Stimulated activated CD8-positive, alpha-beta memory T cell treated with anti-CD3 and anti-CD28 coated beads, Interleukin-12 subunit alpha, Interleukin-12 subunit beta, amount 100 ng/mL, for 24 hours (primary cell): Measurements from ENCODE around the gene MAT2B.
"Not testable (repeated sequence)": the region's sequence is repeated elsewhere in the genome, so short reads cannot be mapped to it uniquely, and the experiment has no call there.

ENCODE experiments used
- DNase-seq: peaks from one replicate; pipeline ENCODE4 v3.0.0-alpha.2; 2020; ENCODE audit errors: extremely low read depth

MAT2B gene

DNA sequence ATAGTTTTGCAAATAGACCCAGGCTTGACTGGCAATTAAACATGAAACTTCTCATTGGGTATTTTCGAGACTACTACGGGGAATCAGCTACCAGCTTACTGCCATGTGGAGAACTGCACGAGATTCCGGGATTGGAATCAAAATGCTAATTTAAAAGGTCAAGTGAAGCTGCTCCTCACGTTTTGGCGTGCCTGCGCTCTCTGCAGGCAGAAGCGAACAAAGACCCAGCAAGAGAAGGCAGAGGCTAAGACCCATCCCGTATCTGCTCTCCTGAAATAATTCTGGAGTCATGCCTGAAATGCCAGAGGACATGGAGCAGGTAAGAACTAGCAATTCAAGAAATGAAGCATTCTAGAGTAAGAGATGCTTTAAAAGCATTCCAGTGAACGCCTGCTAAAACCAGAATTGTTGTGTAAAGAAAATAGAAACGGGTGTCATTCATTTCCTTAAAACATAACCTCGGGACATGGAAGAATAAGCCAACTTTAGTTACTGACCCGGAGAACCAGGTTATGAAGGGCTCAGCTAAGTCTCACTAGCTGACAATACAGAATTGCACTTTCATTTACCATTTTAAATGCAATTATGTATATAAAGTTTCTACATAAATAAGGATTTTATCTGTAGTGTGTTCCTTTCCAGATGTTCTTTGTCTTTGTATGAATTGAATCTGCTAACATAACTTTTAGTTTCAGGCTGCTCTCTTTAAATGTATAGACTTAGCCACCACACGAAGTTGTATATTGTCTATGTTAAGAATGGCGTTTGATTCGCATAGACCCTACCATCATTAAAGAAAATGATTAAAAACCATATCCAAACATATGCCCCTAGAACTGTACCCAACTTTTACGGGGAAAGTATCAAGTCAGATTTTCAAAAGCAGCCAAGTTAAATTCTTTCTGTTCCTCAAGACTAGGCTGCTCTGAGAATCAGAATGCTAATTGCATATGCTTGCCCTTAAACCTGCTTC lies 2.0 kb upstream of the MAT2B start:
- DNase-seq, result no peak

DNA sequence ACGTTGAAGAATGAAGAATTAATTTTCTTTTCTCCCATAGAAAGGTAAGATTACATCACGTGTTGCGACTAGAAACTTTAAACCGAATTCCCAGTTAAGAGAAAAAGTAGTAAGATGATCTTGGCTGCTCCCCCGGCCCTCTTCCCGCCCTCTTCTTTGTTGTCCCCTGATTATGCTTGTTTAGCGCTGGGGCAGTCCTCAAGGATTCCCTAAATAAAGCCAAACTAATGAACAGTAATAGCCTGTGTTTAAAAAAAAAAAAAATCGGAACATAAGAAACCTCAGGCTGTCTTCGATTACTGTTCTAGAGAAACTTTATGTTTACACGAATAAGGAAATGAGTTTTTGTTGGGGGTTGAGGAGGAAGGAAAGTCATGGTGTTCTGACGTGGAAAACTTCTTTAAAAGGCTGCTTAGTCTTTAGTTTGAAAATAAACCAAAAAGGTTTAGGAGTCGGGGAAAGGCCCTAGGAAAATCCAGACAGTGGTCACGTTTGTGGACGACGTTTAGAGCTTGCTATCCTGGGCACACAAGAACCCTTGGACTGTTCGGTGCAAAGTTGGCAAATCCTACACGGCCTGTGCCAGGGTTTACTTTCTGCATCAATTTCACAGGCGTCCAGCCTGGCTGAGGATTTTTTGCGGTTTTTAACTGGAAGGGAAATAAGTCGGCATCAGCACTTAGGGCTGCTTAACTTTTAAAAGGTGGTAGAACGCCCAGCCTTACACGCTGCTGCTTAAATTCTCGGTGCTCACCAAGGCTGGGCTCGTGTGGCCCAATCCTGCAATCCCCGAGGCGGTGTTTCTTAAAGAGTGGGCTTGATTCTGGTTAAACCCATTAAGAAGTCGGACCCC lies 1.1 kb upstream of the MAT2B start:
- DNase-seq, result no peak

DNA sequence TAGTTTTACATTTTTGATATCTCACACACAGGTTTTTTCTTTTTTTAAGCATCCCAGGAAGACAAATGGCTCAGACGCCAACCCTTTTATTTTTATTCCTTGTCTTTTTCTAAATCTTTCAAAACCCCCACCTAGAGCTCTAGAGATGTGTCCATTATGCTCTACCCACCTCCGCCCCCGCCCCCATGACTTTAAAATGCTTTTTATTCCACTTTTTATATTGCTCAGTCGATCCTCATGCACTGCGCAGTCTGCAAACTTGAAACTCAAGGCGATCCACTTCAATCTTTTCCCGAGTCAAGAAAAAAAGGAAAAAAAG lies 411 bp upstream of the MAT2B start:
- DNase-seq, result no peak

GRCh38 chr5:163506095-163506457 lies 657 bp downstream of the MAT2B start:
- DNase-seq, result no peak

DNA sequence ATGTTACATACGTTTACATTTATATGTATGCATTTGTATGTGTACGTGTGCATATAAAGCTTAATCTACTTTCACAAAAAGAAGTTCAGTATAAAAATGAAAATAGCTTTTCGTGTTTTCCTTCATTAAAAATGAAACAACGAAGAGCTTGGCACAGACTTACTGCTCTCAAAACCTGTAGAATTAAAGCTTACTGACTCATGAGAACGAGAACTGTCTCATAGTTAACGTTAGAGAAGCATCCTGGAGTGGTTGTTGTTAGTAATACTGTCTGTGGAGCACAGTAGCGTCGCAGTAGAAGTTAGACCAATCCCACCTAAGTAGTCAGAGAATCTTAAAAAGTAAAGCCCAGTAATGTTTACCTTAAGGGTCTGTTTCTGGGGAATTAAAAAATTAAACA lies 1.3 kb downstream of the MAT2B start:
- DNase-seq, result no peak

DNA sequence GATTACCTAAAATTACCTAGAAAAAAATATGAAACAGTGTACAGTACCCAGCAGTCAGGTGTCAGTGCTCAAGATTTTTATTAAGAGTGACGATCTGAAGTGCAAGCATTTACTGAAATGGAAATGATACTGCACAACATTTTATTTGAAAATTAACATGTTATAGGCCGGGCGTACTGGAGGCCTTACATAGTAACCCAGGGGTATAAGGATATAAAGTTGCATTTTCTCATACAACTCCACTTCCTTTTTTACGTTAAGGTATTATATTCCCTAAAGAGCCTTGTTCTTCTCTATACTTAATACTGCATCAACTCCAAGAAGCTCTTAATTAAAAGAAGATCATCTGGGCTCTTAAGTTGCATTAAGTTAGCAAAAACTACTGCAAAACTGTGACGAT lies 3.3 kb downstream of the MAT2B start:
- no peak for DNase-seq

DNA sequence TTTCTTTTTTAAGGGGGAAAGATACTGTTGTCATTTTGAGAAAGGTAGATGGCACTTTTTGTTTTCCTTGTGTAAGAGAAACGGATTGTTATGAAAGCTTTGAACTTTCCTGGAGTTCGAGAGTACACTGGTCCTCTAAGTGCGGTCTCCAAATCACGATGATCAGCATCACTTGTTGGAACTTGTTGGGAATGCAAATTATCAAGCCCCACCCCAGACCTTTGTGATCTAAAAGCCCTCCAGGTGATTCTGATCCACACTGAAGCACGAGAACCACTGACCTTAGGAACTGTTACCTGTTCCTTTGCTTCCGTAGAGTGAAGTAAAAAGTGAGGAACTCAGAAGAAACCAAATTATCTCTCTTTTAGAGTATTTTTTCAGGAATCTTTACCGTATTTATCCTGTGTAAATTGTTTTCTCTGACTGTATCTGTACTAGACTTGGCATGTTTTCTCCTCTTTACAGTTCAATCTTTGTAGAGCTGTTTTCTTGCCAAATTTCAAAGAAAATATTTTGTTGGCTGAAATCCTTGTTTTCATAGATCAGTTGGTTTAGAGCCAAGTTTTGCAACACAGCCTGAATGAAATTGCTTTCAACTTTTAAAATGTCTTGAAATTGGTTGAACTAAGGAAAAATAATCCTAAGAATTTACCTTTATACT lies 4.0 kb downstream of the MAT2B start:
- DNase-seq, result no peak

DNA sequence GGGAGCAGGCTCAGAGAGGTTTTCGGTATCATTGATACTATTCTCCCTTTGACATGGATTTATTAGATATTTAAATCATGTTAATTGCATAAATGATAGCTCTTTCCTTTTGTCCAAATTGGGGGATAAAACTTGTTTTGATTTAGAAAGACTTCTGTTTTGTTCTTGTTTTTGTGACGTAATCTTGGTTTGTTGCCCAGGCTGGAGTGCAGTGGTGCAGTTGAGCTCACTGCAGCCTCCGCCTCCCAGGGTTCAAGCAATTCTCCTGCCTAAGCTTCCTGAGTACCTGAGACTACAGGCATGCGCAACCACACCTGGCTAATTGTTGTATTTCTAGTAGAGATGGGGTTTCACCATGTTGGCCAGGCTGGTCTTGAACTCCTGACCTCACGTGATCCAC lies 7.1 kb downstream of the MAT2B start:
- DNase-seq, result no peak

- DNase-seq, result no peak
These were observed 19.7 kb downstream of the MAT2B start for GRCh38 chr5:163525096-163525495.

GRCh38 chr5:163529698-163530097 lies 24.3 kb downstream of the MAT2B start:
- DNase-seq, result no peak

GRCh38 chr5:163531272-163531671 lies 25.9 kb downstream of the MAT2B start:
- DNase-seq, result no peak

DNA sequence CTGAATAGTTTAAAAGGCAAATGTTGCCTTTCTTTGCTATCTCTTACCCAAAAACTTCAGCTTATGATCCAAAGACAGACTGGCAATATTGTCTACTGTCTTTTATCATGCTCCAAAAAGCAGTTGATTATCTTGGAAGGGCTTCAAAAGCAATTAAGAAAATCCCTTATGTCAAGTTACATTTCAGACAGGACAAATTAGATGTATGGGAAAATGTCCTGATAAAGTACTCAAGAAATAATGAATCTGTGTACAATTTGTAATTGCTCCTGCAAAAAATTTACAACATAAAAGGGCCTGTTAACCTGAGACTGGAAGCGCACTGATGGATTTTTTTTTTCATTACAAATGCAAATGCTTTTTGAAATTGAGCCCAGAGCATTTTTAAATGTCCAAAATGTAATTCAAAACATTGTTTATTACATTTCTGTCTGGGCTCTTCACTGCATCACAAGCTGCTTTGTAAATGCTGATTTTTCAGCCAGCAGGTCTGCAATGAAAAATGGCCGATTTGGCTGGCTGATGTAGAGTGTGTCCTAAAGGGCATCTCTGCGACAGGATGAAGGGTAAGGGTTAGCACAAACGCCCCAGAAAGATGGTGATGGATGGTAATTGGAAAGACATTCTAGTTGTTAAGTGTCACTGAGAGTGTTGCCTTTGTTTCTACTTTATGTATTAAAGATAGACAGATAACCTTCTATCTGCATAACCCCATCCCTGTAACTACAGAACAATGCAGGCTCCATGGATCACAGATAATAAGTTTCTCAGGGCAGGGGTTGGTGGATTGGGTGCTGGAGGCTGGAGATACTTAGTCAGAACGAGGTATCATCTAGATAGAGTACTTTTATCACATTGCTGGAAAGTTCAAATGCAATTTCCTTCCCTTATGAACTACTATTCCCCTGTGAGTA lies 27.0 kb downstream of the MAT2B start:
- no peak for DNase-seq

DNA sequence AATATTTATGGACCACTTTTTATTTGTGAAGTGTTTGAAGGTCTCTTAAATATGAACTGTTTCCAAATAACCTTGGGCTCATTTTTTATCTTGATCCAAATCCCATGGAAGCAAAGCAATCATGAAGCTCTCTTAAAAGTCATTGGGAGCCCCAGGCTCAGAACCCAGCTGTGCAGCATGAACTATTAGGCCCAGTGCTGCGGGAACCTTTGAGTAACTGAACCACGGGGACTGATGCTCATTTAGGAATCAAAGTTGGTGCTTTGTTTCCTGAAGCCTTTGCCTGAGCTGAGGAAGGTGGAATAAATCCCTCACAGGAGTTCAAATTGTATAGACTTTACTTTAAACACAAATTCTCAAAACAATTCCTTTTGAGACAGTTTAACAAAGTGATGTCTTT lies 27.8 kb downstream of the MAT2B start:
- no peak for DNase-seq

GRCh38 chr5:163534492-163535094 lies 29.2 kb downstream of the MAT2B start:
- DNase-seq, result no peak

DNA sequence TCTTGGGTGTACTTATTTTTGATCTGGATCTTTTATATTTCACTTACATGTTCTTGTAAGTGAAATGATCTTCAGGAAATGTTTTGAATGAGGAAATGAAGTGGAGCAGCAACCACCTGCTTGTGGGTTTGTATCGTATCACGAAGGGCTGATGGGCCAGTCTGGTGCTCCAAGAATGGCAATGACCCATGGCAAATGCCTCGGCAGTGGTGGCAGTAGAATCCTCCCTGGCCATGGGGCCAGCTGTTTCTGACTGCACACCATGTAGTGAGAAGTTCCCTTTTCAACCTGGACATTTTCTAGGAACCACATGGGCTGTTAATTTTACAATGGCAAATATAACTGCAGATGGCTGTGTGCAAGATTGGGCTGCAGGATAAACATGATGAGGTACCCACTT lies 29.9 kb downstream of the MAT2B start:
- DNase-seq, result no peak

- not testable (repeated sequence) for DNase-seq
These were observed 31.0 kb downstream of the MAT2B start for GRCh38 chr5:163536442-163536841.

GRCh38 chr5:163540696-163541095 lies 35.3 kb downstream of the MAT2B start:
- DNase-seq, result no peak

GRCh38 chr5:163542771-163543170 lies 37.4 kb downstream of the MAT2B start:
- no peak for DNase-seq

DNA sequence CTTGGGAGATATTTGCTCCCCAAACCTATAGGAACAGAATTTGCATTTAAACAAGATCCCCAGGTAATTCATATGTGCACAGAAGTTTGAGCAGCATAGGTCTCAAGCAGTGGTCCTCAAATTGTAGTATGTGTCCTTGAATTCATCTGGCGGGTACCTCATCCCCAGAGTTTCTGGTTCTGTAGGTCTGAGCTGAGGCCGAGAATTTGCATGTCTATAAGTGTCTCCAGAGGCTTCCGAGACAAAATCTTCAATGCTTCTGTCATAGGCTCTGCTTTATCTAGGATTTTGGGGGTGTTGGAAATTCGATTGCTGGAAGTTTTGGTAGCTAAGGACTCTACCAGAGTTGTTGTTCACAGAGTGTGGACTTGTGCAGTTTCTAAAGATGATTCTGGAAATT lies 38.6 kb downstream of the MAT2B start:
- no peak for DNase-seq

GRCh38 chr5:163544836-163545235 lies 39.4 kb downstream of the MAT2B start:
- no peak for DNase-seq

GRCh38 chr5:163548649-163549048 lies 43.2 kb downstream of the MAT2B start:
- DNase-seq, result no peak
